MCF 10A (cell line): ENCODE data around the gene IL26. TPM values are rescaled to one million over a fixed set of nuclear protein-coding genes. Genes with fewer than 3 reads are reported as not detected.

Experiments
- BruUV-seq: library from RNA; stranded (reverse); fragments of 400-500 nt; replicated peaks from 2 replicates; lab custom pipeline; 2021; lab: Mats Ljungman, UMichigan
- CTCF ChIA-PET: fragments of 300-600 bp; sonication (Branson Sonifier 250); formaldehyde crosslinking; extraction: SDS; loops from one replicate; lab custom pipeline; 2021; ENCODE audit warnings: antibody characterized with exemption, inconsistent platforms; lab: Yijun Ruan, JAX
- POLR2A ChIA-PET: fragments of 300-600, 350-650 bp; sonication (Branson Sonifier 250); formaldehyde crosslinking; extraction: SDS; loops from one replicate; lab custom pipeline; 2020; ENCODE audit warnings: antibody characterized with exemption, inconsistent platforms; lab: Yijun Ruan, JAX
- DNase-seq: peaks from one replicate; pipeline ENCODE4 v3.0.0-alpha.2; 2018; ENCODE audit not compliant: unreplicated experiment
- H3K27ac Mint-ChIP-seq: one replicate; pipeline ENCODE4 v1.8.0; 2022; ENCODE audit warnings: mild to moderate bottlenecking, low read depth, mixed read lengths; ENCODE audit not compliant: unreplicated experiment
- H3K27me3 Mint-ChIP-seq: one replicate; pipeline ENCODE4 v1.8.0; 2022; ENCODE audit warnings: mixed read lengths; ENCODE audit not compliant: insufficient read depth, unreplicated experiment
- H3K36me3 Mint-ChIP-seq: one replicate; pipeline ENCODE4 v1.8.0; 2022; ENCODE audit warnings: mild to moderate bottlenecking, moderate library complexity, mixed read lengths; ENCODE audit not compliant: insufficient read depth, unreplicated experiment
- H3K4me1 Mint-ChIP-seq: one replicate; pipeline ENCODE4 v1.8.0; 2022; ENCODE audit warnings: mixed read lengths; ENCODE audit not compliant: insufficient read depth, unreplicated experiment
- H3K4me3 Mint-ChIP-seq: one replicate; pipeline ENCODE4 v1.8.0; 2022; ENCODE audit warnings: mild to moderate bottlenecking, moderate library complexity, mixed read lengths; ENCODE audit not compliant: unreplicated experiment
- H3K9me3 Mint-ChIP-seq: one replicate; pipeline ENCODE4 v1.8.0; 2022; ENCODE audit warnings: mixed read lengths; ENCODE audit not compliant: unreplicated experiment
- intact Hi-C: fragments of 100-400 bp; cut with micrococcal nuclease; formaldehyde crosslinking; loops from 2 replicates; pipeline ENCODE4 v1.14.1; 2022
- total RNA-seq: library from RNA; stranded (reverse); gene quantifications from 2 replicates; pipeline ENCODE4 v1.2.3, GENCODE V29; 2022
- TF ChIP-seq, protein P1 (sequence below): fragments of 200-600 bp; IDR thresholded peaks from one replicate; pipeline ENCODE4 v1.8.0; 2022; ENCODE audit warnings: antibody characterized with exemption, mild to moderate bottlenecking; ENCODE audit not compliant: unreplicated experiment

IL26 gene
- total RNA-seq, 1 experiment from 2014 or later = not detected

GRCh38 chr12:68270358-68270757 lies 44.7 kb upstream of the IL26 start:
- Mint-ChIP-seq H3K36me3 (no peaks in the 10 kb centered on the region), H3K9me3 (no peaks in the 10 kb centered on the region), H3K4me3 (no peak overlapping the region), H3K27ac (no peak overlapping the region), H3K4me1 (peaks cover 18% of the 10 kb centered on the region), H3K27me3 (no peaks in the 10 kb centered on the region)
- no TSS peak for BruUV-seq
- TF ChIP-seq, protein P1, sequence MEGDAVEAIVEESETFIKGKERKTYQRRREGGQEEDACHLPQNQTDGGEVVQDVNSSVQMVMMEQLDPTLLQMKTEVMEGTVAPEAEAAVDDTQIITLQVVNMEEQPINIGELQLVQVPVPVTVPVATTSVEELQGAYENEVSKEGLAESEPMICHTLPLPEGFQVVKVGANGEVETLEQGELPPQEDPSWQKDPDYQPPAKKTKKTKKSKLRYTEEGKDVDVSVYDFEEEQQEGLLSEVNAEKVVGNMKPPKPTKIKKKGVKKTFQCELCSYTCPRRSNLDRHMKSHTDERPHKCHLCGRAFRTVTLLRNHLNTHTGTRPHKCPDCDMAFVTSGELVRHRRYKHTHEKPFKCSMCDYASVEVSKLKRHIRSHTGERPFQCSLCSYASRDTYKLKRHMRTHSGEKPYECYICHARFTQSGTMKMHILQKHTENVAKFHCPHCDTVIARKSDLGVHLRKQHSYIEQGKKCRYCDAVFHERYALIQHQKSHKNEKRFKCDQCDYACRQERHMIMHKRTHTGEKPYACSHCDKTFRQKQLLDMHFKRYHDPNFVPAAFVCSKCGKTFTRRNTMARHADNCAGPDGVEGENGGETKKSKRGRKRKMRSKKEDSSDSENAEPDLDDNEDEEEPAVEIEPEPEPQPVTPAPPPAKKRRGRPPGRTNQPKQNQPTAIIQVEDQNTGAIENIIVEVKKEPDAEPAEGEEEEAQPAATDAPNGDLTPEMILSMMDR = no peak
- DNase-seq = no peak
- ChIA-PET POLR2A (interaction anchor here (1.0 kb wide), 1 partner anchor 13 kb away, joined by 6 read pairs; no protein-coding TSS in a partner anchor), CTCF (interaction anchor here (0.6 to 1.0 kb wide), 3 partner anchors 13 to 47 kb away, joined by 3 to 4 read pairs (median 4); no protein-coding TSS in a partner anchor)
- intact Hi-C loops = no loop called here

GRCh38 chr12:68269779-68270178 lies 44.2 kb upstream of the IL26 start:
- Mint-ChIP-seq H3K9me3 (no peaks in the 10 kb centered on the region), H3K27me3 (no peaks in the 10 kb centered on the region), H3K36me3 (no peaks in the 10 kb centered on the region), H3K4me3 (no peak overlapping the region), H3K4me1 (peaks cover 21% of the 10 kb centered on the region), H3K27ac (peak overlapping the region; percentile 92)
- BruUV-seq = no TSS peak
- ChIA-PET CTCF (interaction anchor here (0.6 to 1.0 kb wide), 2 partner anchors 27 to 47 kb away, joined by 3 to 4 read pairs; no protein-coding TSS in a partner anchor), POLR2A (no interaction called here)
- TF ChIP-seq, protein P1 = no peak
- DNase-seq = no peak
- intact Hi-C loops = loop anchor here (5.0 kb wide), 1 partner anchor 47 kb away; no protein-coding TSS in a partner anchor

DNA sequence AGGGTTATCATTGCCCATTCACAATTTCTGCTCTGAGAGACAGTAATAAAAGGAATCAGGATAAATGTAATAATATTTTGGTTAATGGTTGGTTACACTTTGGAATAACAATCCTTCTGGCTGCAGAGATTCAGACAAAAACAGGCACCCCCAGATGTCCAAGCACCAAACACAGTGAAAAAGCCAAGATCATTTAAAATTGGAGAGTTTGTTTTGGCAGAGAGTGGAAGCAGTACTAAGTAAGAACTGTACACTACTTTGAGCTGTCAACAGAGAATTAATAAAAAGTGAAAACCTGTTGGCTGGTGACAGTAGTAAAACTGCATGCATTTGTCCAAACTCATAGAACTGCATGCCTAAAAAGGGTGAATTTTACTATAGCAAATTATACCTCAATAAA lies 43.4 kb upstream of the IL26 start:
- Mint-ChIP-seq H3K4me1 (peaks cover 30% of the 10 kb centered on the region), H3K27ac (peak overlapping the region; percentile 92), H3K9me3 (no peaks in the 10 kb centered on the region), H3K36me3 (no peaks in the 10 kb centered on the region), H3K4me3 (no peak overlapping the region), H3K27me3 (no peaks in the 10 kb centered on the region)
- TF ChIP-seq, protein P1 = no peak
- no peak for DNase-seq
- BruUV-seq = no TSS peak
- intact Hi-C loops = loop anchor here (5.0 kb wide), 1 partner anchor 47 kb away; no protein-coding TSS in a partner anchor
- ChIA-PET CTCF (interaction anchor here (0.7 kb wide), 1 partner anchor 50 kb away, joined by 3 read pairs; no protein-coding TSS in a partner anchor), POLR2A (interaction anchor here (1.4 kb wide), 1 partner anchor 23 kb away, joined by 5 read pairs; no protein-coding TSS in a partner anchor)

DNA sequence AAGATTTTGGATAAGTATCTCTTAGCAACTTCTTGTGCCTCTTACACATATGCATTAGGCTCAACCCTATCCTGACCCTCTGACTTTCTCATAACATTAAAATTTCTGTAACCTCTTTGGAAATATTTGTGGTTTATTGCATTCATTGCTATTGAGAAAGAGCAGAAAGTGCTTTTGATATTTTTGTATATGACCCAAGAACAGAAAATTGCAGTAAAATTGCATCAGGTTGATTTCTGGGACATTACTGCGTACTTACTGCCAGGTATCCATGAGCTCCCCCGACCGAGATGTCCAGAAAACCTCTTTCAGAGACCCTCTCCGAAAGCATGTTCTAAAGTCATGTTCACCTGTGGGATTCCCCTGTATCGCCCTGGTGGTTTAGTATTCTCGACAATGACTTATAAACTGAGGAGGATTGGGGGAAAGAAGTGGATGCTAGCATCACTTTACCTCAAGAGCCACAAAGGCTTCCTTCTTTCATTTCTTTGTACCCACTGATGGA lies 42.3 kb upstream of the IL26 start:
- no peaks in the 10 kb centered on the region for H3K36me3 Mint-ChIP-seq
- CTCF ChIA-PET = no interaction called here
- H3K4me3 Mint-ChIP-seq = no peak overlapping the region
- no peaks in the 10 kb centered on the region for H3K27me3 Mint-ChIP-seq
- DNase-seq = peak; percentile 77
- intact Hi-C loops = loop anchor here (5.0 kb wide), 1 partner anchor 46 kb away; no protein-coding TSS in a partner anchor
- TF ChIP-seq, protein P1 = no peak
- peak overlapping the region; percentile 92 for H3K27ac Mint-ChIP-seq
- POLR2A ChIA-PET = interaction anchor here (1.0 to 1.4 kb wide), 2 partner anchors 18 to 24 kb away, joined by 3 to 5 read pairs; no protein-coding TSS in a partner anchor
- no TSS peak for BruUV-seq
- peaks cover 36% of the 10 kb centered on the region for H3K4me1 Mint-ChIP-seq
- H3K9me3 Mint-ChIP-seq = no peaks in the 10 kb centered on the region
